Prostate gland (tissue), 2 donors: Measurements from ENCODE around the gene SCCPDH. TPM values are rescaled to one million over a fixed set of nuclear protein-coding genes. Genes with fewer than 3 reads are reported as not detected.

ENCODE experiments used
- DNase-seq: peaks from one replicate; pipeline ENCODE4 v3.0.0-alpha.2; 2019; ENCODE audit warnings: low spot score
- H3K27ac ChIP-seq, 2 donors: fragments of 200-600 bp; sonication (generic); 2 replicates each; pipeline ENCODE4 v1.5.1; 2017 to 2019
- H3K27me3 ChIP-seq: fragments of 200-600 bp; sonication (generic); replicated peaks from 2 replicates; pipeline ENCODE4 v1.5.1; 2019; ENCODE audit not compliant: insufficient read depth
- H3K36me3 ChIP-seq, 2 donors: fragments of 200-600 bp; sonication (generic); 1 replicate in 1 of 2; 2 replicates in 1 of 2; pipeline versions ENCODE4 v1.5.1 to v1.8.1; 2017 to 2019
- H3K4me1 ChIP-seq: fragments of 200-600 bp; sonication (generic); replicated peaks from 2 replicates; pipeline ENCODE4 v1.5.1; 2019
- H3K4me3 ChIP-seq, 2 donors: fragments of 200-600 bp; sonication (generic); 2 replicates each; pipeline ENCODE4 v1.5.1; 2017 to 2019
- H3K9me3 ChIP-seq: fragments of 200-600 bp; sonication (generic); 2 replicates; pipeline ENCODE4 v1.5.1; 2017
- CTCF ChIP-seq, 4 experiments: fragments of 200-600 bp in 2 of 4; fragments of 450-650 bp in 2 of 4; sonication (generic) in 2 of 4; IDR thresholded peaks; 1 replicate in 3 of 4; 2 replicates in 1 of 4; pipeline ENCODE4 v1.5.1; 2016 to 2019; ENCODE audit warnings: antibody characterized with exemption in 4 of 4, mild to moderate bottlenecking in 2 of 4, moderate library complexity in 2 of 4
- POLR2A ChIP-seq: fragments of 450-650 bp; IDR thresholded peaks from one replicate; pipeline ENCODE4 v1.6.1; 2016; ENCODE audit warnings: antibody characterized with exemption, mild to moderate bottlenecking
- POLR2AphosphoS5 ChIP-seq: sonication (generic); formaldehyde crosslinking; IDR thresholded peaks from one replicate; pipeline ENCODE4 v1.6.1; 2017; ENCODE audit warnings: antibody characterized with exemption
- WGBS: methylation state at CpG from one replicate; pipeline ENCODE4 v1.1.5; 2018; 5-methylcytosine and 5-hydroxymethylcytosine counted together
- intact Hi-C: fragments of 100-400 bp; cut with DNase I; formaldehyde crosslinking; loops from one replicate; pipeline ENCODE4 v1.14.2; 2022
- total RNA-seq, 2 donors: library from RNA; depleted of rRNA; stranded (reverse); fragments of >200 nt; gene quantifications; one replicate each; pipeline ENCODE4 v1.1.0, GENCODE V29; 2016

Gene SCCPDH
- total RNA-seq, 2 donors from 2014 or later = 49.6 to 67.4 TPM

- H3K27me3 ChIP-seq = no peaks in the 10 kb centered on the region
- H3K4me3 ChIP-seq = no peak overlapping the region
- 29% methylated on average over 16 of the region's 16 CpGs for WGBS
- no peaks in the 10 kb centered on the region for H3K9me3 ChIP-seq
- no peak for DNase-seq
- H3K27ac ChIP-seq = no peak overlapping the region
- no peaks in the 10 kb centered on the region for H3K36me3 ChIP-seq
- TF ChIP-seq POLR2AphosphoS5 = no peak
- no peak for TF ChIP-seq CTCF (IDR thresholded peaks at IDR 0.05)
- TF ChIP-seq POLR2A = no peak
- intact Hi-C loops = loop anchor here (10.0 kb wide), 1 partner anchor 182 kb away; no protein-coding TSS in a partner anchor
- H3K4me1 ChIP-seq = no peaks in the 10 kb centered on the region
These were observed 58.1 kb downstream of the SCCPDH start for GRCh38 chr1:246782120-246782900.

- DNase-seq = no peak
- Histone ChIP-seq H3K9me3 (no peaks in the 10 kb centered on the region), H3K4me1 (no peaks in the 10 kb centered on the region), H3K27ac (no peak overlapping the region), H3K36me3 (no peaks in the 10 kb centered on the region), H3K4me3 (no peak overlapping the region), H3K27me3 (no peaks in the 10 kb centered on the region)
- WGBS = 74% methylated on average over 19 of the region's 19 CpGs
- TF ChIP-seq CTCF (IDR thresholded peaks at IDR 0.05) = no peak
- intact Hi-C loops = loop anchor here (10.0 kb wide), 1 partner anchor 180 kb away; no protein-coding TSS in a partner anchor
These were observed 60.6 kb downstream of the SCCPDH start for GRCh38 chr1:246784621-246785493.

- WGBS = 79% methylated on average over 18 of the region's 18 CpGs
- no peak for TF ChIP-seq POLR2A
- no peak for TF ChIP-seq POLR2AphosphoS5
- TF ChIP-seq CTCF (IDR thresholded peaks at IDR 0.05) = no peak
- H3K9me3 ChIP-seq = no peaks in the 10 kb centered on the region
- no peaks in the 10 kb centered on the region for H3K36me3 ChIP-seq
- H3K27me3 ChIP-seq = no peaks in the 10 kb centered on the region
- intact Hi-C loops = loop anchor here (10.0 kb wide), 1 partner anchor 179 kb away; no protein-coding TSS in a partner anchor
- no peaks in the 10 kb centered on the region for H3K4me1 ChIP-seq
- no peak overlapping the region for H3K4me3 ChIP-seq
- no peak overlapping the region for H3K27ac ChIP-seq
- no peak for DNase-seq
These were observed 61.4 kb downstream of the SCCPDH start for GRCh38 chr1:246785494-246786111.

GRCh38 chr1:246786606-246787238 lies 62.5 kb downstream of the SCCPDH start:
- H3K9me3 ChIP-seq = no peaks in the 10 kb centered on the region
- no peak overlapping the region for H3K27ac ChIP-seq
- H3K36me3 ChIP-seq = no peaks in the 10 kb centered on the region
- no peak for TF ChIP-seq POLR2A
- no peak for TF ChIP-seq CTCF (IDR thresholded peaks at IDR 0.05)
- no peak for TF ChIP-seq POLR2AphosphoS5
- 59% methylated on average over 19 of the region's 19 CpGs for WGBS
- H3K4me1 ChIP-seq = no peaks in the 10 kb centered on the region
- no peaks in the 10 kb centered on the region for H3K27me3 ChIP-seq
- no peak overlapping the region for H3K4me3 ChIP-seq
- no peak for DNase-seq
- intact Hi-C loops = loop anchor here (10.0 kb wide), 1 partner anchor 178 kb away; no protein-coding TSS in a partner anchor
